Keratinocyte (primary cell): ENCODE results near the gene GPR39. TPM values are rescaled to one million over a fixed set of nuclear protein-coding genes. Genes with fewer than 3 reads are reported as not detected.

Experiments
- DNase-seq: peaks from one replicate; pipeline ENCODE4 v3.0.0-alpha.2; 2011; ENCODE audit warnings: low read depth, missing footprints, low spot score
- FAIRE-seq: peaks from 2 replicates; lab custom pipeline; 2011; peaks lifted over from hg19 to GRCh38; lab: Jason Lieb, UNC
- H2AFZ ChIP-seq: 2 replicates; pipeline ENCODE4 v1.6.0; 2012; ENCODE audit warnings: low read length, control low read depth, inconsistent platforms; ENCODE audit not compliant: control insufficient read depth
- H3K27ac ChIP-seq: 2 replicates; pipeline ENCODE4 v1.5.1; 2011; ENCODE audit warnings: low read length; ENCODE audit not compliant: control insufficient read depth, insufficient read depth
- H3K27me3 ChIP-seq: 3 replicates; pipeline ENCODE4 v1.6.0; 2011; ENCODE audit warnings: low read length; ENCODE audit not compliant: control insufficient read depth, insufficient read depth; ENCODE audit errors: extremely low read depth
- H3K36me3 ChIP-seq, 2 experiments: 2 replicates in 1 of 2; 3 replicates in 1 of 2; pipeline ENCODE4 v1.5.1; 2011; ENCODE audit warnings: low read length in 2 of 2, mild to moderate bottlenecking in 1 of 2; ENCODE audit not compliant: control insufficient read depth in 2 of 2, insufficient read depth in 2 of 2; ENCODE audit errors: extremely low read depth in 1 of 2
- H3K4me1 ChIP-seq: 3 replicates; pipeline ENCODE4 v1.5.1; 2011; ENCODE audit warnings: low read length; ENCODE audit not compliant: control insufficient read depth, insufficient read depth; ENCODE audit errors: extremely low read depth
- H3K4me2 ChIP-seq: 3 replicates; pipeline ENCODE4 v1.6.0; 2011; ENCODE audit warnings: low read depth, low read length; ENCODE audit not compliant: control insufficient read depth, insufficient read depth; ENCODE audit errors: extremely low read depth
- H3K4me3 ChIP-seq, 3 experiments: fragments of 200-600 bp in 1 of 3; sonication (generic) in 1 of 3; 2 replicates in 2 of 3; 3 replicates in 1 of 3; pipeline ENCODE4 v1.5.1; 2011 to 2016; ENCODE audit warnings: low read length in 3 of 3, mild to moderate bottlenecking in 3 of 3, control low read depth in 2 of 3, inconsistent platforms in 1 of 3, low read depth in 1 of 3, mixed read lengths in 1 of 3, mixed run types in 1 of 3, moderate library complexity in 1 of 3; ENCODE audit not compliant: control insufficient read depth in 2 of 3, insufficient read depth in 2 of 3; ENCODE audit errors: extremely low read depth in 1 of 3
- H3K79me2 ChIP-seq: 2 replicates; pipeline ENCODE4 v1.6.0; 2012; ENCODE audit warnings: low read length; ENCODE audit not compliant: control insufficient read depth, insufficient read depth
- H3K9ac ChIP-seq: 3 replicates; pipeline ENCODE4 v1.6.0; 2011; ENCODE audit warnings: low read length; ENCODE audit not compliant: control insufficient read depth, insufficient read depth; ENCODE audit errors: extremely low read depth
- H3K9me1 ChIP-seq: 3 replicates; pipeline ENCODE4 v1.6.0; 2011; ENCODE audit warnings: low read length; ENCODE audit not compliant: control insufficient read depth, insufficient read depth; ENCODE audit errors: extremely low read depth
- H3K9me3 ChIP-seq: 2 replicates; pipeline ENCODE4 v1.5.1; 2012; ENCODE audit warnings: low read depth, low read length; ENCODE audit not compliant: control insufficient read depth
- H4K20me1 ChIP-seq: 3 replicates; pipeline ENCODE4 v1.6.0; 2011; ENCODE audit warnings: low read length; ENCODE audit not compliant: control insufficient read depth, insufficient read depth; ENCODE audit errors: extremely low read depth
- EZH2 ChIP-seq: IDR thresholded peaks from one replicate; pipeline ENCODE4 v1.6.1; 2012; ENCODE audit warnings: inconsistent platforms, mild to moderate bottlenecking, low read length, moderate library complexity
- dilution Hi-C: fragments of 300-500 bp; cut with MboI; formaldehyde crosslinking; loops from one replicate; pipeline ENCODE4 v1.7.0; 2020; ENCODE audit warnings: low sequenced_read_pairs; ENCODE audit not compliant: extremely low pct_ligation_motif_present
- polyA plus RNA-seq, 5 experiments: library from polyadenylated mRNA; depleted of rRNA in 3 of 5; stranded (reverse) in 3 of 5; stranded (forward) in 1 of 5; unstranded in 1 of 5; fragments of >200 nt; gene quantifications; 1 replicate in 1 of 5; 2 replicates in 3 of 5; 3 replicates in 1 of 5; pipeline versions ENCODE4 v1.2.1 to v1.2.3, GENCODE V29; 2011 to 2012; ENCODE audit warnings: missing spikeins in 2 of 5, low read depth in 1 of 5, low replicate concordance in 1 of 5
- TF ChIP-seq, protein P1 (sequence below), 3 experiments: IDR thresholded peaks in 1 of 3; conservative IDR thresholded peaks in 1 of 3; optimal IDR thresholded peaks in 1 of 3; 2 replicates in 2 of 3; 3 replicates in 1 of 3; pipeline versions ENCODE3 to v1.5.1; 2011; ENCODE audit warnings: low read length in 3 of 3, mild to moderate bottlenecking in 3 of 3, moderate library complexity in 2 of 3, control low read depth in 1 of 3, inconsistent platforms in 1 of 3; ENCODE audit not compliant: insufficient read depth in 2 of 3; ENCODE audit errors: extremely low read depth in 1 of 3

GPR39 gene
- polyA plus RNA-seq, 1 donor (not counting 4 experiments of a cell fraction or from before 2014, with no cell fraction given) = 4.7 TPM

- Histone ChIP-seq H3K4me3 (no peak overlapping the region), H3K79me2 (no peaks in the 10 kb centered on the region), H3K9ac (no peak overlapping the region), H3K27ac (no peak overlapping the region), H4K20me1 (no peaks in the 10 kb centered on the region), H3K9me3 (peaks cover 4% of the 10 kb centered on the region), H3K4me1 (no peaks in the 10 kb centered on the region), H3K4me2 (no peak overlapping the region), H3K36me3 (no peaks in the 10 kb centered on the region), H3K9me1 (no peaks in the 10 kb centered on the region), H3K27me3 (no peaks in the 10 kb centered on the region), H2AFZ (no peak overlapping the region)
- TF ChIP-seq, protein P1, sequence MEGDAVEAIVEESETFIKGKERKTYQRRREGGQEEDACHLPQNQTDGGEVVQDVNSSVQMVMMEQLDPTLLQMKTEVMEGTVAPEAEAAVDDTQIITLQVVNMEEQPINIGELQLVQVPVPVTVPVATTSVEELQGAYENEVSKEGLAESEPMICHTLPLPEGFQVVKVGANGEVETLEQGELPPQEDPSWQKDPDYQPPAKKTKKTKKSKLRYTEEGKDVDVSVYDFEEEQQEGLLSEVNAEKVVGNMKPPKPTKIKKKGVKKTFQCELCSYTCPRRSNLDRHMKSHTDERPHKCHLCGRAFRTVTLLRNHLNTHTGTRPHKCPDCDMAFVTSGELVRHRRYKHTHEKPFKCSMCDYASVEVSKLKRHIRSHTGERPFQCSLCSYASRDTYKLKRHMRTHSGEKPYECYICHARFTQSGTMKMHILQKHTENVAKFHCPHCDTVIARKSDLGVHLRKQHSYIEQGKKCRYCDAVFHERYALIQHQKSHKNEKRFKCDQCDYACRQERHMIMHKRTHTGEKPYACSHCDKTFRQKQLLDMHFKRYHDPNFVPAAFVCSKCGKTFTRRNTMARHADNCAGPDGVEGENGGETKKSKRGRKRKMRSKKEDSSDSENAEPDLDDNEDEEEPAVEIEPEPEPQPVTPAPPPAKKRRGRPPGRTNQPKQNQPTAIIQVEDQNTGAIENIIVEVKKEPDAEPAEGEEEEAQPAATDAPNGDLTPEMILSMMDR (optimal IDR thresholded peaks at IDR 0.05 in 1 of 3, IDR thresholded peaks at IDR 0.05 in 1 of 3, conservative IDR thresholded peaks at IDR 0.05 in 1 of 3; ENCODE audit: extremely low read depth in 1 of 3, insufficient read depth in 2 of 3, low read length in 3 of 3) = no peak
- no peak for TF ChIP-seq EZH2
- DNase-seq (no peak), FAIRE-seq (no peak)
- dilution Hi-C loops = no loop called here
Observed at GRCh38 chr2:132479155-132479554, 62.5 kb downstream of the GPR39 start.

DNA sequence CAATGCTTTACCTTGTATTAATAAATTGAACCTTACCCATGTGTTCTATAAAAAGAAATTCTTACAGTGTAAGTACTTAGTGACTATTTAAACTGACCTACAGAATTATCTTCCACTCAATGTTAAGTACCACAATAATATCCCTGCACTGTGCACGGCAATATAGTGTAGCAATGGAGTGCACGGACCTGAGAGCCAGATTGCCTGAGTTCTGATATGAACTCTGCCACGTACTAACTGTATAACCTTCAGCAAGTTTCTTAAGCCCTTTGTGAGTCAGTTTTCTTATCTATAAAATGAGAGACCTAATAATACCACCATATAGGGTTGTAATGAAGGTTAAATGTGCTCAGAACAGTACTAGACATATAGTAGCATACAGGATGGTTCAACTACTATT lies 66.2 kb downstream of the GPR39 start:
- no peaks in the 10 kb centered on the region for H3K27me3 ChIP-seq
- H3K36me3 ChIP-seq = no peaks in the 10 kb centered on the region
- H3K9me1 ChIP-seq = no peaks in the 10 kb centered on the region
- TF ChIP-seq, protein P1 (optimal IDR thresholded peaks at IDR 0.05 in 1 of 3, IDR thresholded peaks at IDR 0.05 in 1 of 3, conservative IDR thresholded peaks at IDR 0.05 in 1 of 3; ENCODE audit: extremely low read depth in 1 of 3, insufficient read depth in 2 of 3, low read length in 3 of 3) = no peak
- TF ChIP-seq EZH2 = no peak
- no peak for FAIRE-seq
- H4K20me1 ChIP-seq = no peaks in the 10 kb centered on the region
- H3K27ac ChIP-seq = no peak overlapping the region
- H3K79me2 ChIP-seq = no peaks in the 10 kb centered on the region
- no peak overlapping the region for H3K4me3 ChIP-seq
- H2AFZ ChIP-seq = no peak overlapping the region
- H3K4me2 ChIP-seq = no peak overlapping the region
- no peaks in the 10 kb centered on the region for H3K9me3 ChIP-seq
- H3K4me1 ChIP-seq = no peaks in the 10 kb centered on the region
- no peak overlapping the region for H3K9ac ChIP-seq
- no peak for DNase-seq
- dilution Hi-C loops = no loop called here
